Measurements from ENCODE around the gene CALHM3. TPM values are rescaled to one million over a fixed set of nuclear protein-coding genes. Genes with fewer than 3 reads are reported as not detected.

CALHM3 gene
- total RNA-seq, 1 experiment from 2014 or later: 0.13 TPM

- TF ChIP-seq MAX (CRISPR knock-in tag; IDR thresholded peaks at IDR 0.05) (peak; percentile 73; the same call in 1 of the 2 replicates), PRRX2 (CRISPR knock-in tag; IDR thresholded peaks at IDR 0.05) (no peak), ZBTB43 (CRISPR knock-in tag; IDR thresholded peaks at IDR 0.05) (no peak), CREB1 (CRISPR knock-in tag; IDR thresholded peaks at IDR 0.05) (no peak), EMX1 (CRISPR knock-in tag; IDR thresholded peaks at IDR 0.05) (no peak), SMAD4 (CRISPR knock-in tag; IDR thresholded peaks at IDR 0.05) (no peak), ARID4B (CRISPR knock-in tag; IDR thresholded peaks at IDR 0.05; ENCODE audit: borderline replicate concordance) (no peak), USF2 (CRISPR knock-in tag; IDR thresholded peaks at IDR 0.05) (0 out of 2 replicates have a peak, but pooled peaks have one; percentile 25), NR1H2 (CRISPR knock-in tag; IDR thresholded peaks at IDR 0.05) (no peak), AFF4 (CRISPR knock-in tag; IDR thresholded peaks at IDR 0.05; ENCODE audit: borderline replicate concordance) (no peak), ZNF396 (CRISPR knock-in tag; IDR thresholded peaks at IDR 0.05; ENCODE audit: borderline replicate concordance) (no peak), E2F5 (CRISPR knock-in tag; IDR thresholded peaks at IDR 0.05) (no peak), ZNF232 (CRISPR knock-in tag; IDR thresholded peaks at IDR 0.05) (no peak), ESRRA (CRISPR knock-in tag; IDR thresholded peaks at IDR 0.05; ENCODE audit: borderline replicate concordance) (no peak), MLX (CRISPR knock-in tag; IDR thresholded peaks at IDR 0.05) (no peak), RORB (CRISPR knock-in tag; IDR thresholded peaks at IDR 0.05) (no peak), IRF2 (CRISPR knock-in tag; IDR thresholded peaks at IDR 0.05; ENCODE audit: borderline replicate concordance, low read depth) (no peak), ATF2 (CRISPR knock-in tag; IDR thresholded peaks at IDR 0.05; ENCODE audit: borderline replicate concordance, low read depth) (no peak), JUN (CRISPR knock-in tag; IDR thresholded peaks at IDR 0.05) (no peak), CBFB (CRISPR knock-in tag; IDR thresholded peaks at IDR 0.05; ENCODE audit: low read depth) (no peak), NFYB (CRISPR knock-in tag; conservative IDR thresholded peaks at IDR 0.05; ENCODE audit: low read depth) (no peak), ATF3 (CRISPR knock-in tag; conservative IDR thresholded peaks at IDR 0.05) (no peak), ZBTB21 (CRISPR knock-in tag; IDR thresholded peaks at IDR 0.05; ENCODE audit: borderline replicate concordance) (peak; percentile 29; the same call in 1 of the 2 replicates), GABPB1 (CRISPR knock-in tag; IDR thresholded peaks at IDR 0.05) (peak; percentile 78), SMAD3 (CRISPR knock-in tag; IDR thresholded peaks at IDR 0.05; ENCODE audit: borderline replicate concordance) (no peak)
Observed at GRCh38 chr10:103476046-103476768, 2.8 kb downstream of the CALHM3 start (continued).

Measured in WTC11 (cell line).